VCaP (cell line): ENCODE results near the gene PAX6.

ENCODE experiments used
- H3K27ac ChIP-seq: fragments of 450-650 bp; 2 replicates; pipeline ENCODE4 v1.5.1; 2017
- TF ChIP-seq, protein P1 (sequence below): fragments of 450-650 bp; conservative IDR thresholded peaks from 2 replicates; pipeline ENCODE4 v1.5.1; 2017; ENCODE audit warnings: mild to moderate bottlenecking, moderate library complexity

Gene PAX6

DNA sequence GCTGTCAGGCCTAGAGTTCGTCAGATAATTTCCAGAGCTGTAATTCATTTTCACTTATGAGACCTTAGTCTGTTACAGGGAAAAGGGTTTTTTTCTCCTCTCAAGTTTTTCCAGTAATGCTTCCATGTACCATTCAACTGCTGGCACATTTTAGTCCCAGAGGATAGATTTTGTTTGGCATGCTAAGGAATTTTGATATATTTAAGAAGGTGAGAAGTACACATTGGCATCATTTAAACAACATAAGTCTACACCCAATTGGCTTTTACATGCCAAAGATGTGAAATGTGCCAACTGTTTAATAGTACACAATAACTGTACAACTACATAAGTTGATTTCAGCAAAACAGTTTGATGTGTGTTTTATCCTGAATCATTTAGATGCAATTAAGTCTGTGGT lies 71.0 kb downstream of the PAX6 start:
- TF ChIP-seq, protein P1, sequence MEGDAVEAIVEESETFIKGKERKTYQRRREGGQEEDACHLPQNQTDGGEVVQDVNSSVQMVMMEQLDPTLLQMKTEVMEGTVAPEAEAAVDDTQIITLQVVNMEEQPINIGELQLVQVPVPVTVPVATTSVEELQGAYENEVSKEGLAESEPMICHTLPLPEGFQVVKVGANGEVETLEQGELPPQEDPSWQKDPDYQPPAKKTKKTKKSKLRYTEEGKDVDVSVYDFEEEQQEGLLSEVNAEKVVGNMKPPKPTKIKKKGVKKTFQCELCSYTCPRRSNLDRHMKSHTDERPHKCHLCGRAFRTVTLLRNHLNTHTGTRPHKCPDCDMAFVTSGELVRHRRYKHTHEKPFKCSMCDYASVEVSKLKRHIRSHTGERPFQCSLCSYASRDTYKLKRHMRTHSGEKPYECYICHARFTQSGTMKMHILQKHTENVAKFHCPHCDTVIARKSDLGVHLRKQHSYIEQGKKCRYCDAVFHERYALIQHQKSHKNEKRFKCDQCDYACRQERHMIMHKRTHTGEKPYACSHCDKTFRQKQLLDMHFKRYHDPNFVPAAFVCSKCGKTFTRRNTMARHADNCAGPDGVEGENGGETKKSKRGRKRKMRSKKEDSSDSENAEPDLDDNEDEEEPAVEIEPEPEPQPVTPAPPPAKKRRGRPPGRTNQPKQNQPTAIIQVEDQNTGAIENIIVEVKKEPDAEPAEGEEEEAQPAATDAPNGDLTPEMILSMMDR = no peak
- H3K27ac ChIP-seq = no peak overlapping the region
